HG03520 (cell line): ENCODE measurements around the gene FAM53B.
A peak's percentile ranks its signal among the peaks of the same experiment; 100 is the strongest.

Experiments
- ATAC-seq: cut with Tn5 transposase; IDR thresholded peaks from one replicate; pipeline ENCODE4 v1.9.1; 2021; ENCODE audit warnings: mild to moderate bottlenecking, moderate library complexity; ENCODE audit not compliant: unreplicated experiment

The FAM53B gene

DNA sequence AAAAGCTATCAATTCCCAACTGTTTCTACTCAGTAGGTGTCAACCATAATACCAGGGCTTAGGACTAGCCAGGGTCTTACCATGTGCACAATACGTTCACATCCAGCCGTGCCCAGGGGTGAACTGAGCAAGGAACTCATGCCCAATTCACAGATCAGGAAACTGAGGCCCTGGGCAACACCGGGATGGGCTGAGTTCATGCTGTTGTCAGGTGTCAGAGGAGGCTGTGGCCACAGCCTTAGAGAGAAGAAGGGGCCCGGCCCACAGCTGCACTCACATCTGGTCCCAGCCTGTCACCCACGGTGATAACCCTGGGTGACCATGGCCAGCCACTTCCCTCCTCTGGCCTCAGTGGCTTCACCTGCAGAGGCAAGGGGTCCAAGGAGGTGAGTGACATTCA is 92.0 kb downstream of the FAM53B start:
- no peak for ATAC-seq

DNA sequence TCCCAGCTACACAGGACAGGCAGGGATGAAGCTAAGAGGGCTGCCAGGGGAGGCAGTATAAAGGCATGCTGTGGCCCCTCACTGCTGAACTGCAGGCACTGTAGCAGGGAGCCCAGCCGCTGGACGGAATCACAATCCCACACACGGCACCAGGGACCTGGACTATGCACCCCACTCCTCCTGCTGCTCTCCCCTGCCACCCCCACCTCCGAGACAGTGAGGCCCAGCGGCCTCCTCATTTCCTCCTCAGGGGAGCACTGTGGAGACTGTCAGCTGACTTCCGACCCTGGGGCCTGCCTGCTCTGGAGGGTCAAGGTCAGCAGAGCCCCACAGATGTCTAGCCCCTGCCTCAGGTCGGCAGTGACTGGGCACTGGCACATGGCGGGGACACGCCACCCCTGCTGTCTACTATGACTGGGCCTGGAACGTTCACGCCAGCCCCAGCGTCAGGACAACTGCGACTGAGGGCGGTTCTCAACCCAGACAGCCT is 92.7 kb downstream of the FAM53B start:
- ATAC-seq, result no peak

DNA sequence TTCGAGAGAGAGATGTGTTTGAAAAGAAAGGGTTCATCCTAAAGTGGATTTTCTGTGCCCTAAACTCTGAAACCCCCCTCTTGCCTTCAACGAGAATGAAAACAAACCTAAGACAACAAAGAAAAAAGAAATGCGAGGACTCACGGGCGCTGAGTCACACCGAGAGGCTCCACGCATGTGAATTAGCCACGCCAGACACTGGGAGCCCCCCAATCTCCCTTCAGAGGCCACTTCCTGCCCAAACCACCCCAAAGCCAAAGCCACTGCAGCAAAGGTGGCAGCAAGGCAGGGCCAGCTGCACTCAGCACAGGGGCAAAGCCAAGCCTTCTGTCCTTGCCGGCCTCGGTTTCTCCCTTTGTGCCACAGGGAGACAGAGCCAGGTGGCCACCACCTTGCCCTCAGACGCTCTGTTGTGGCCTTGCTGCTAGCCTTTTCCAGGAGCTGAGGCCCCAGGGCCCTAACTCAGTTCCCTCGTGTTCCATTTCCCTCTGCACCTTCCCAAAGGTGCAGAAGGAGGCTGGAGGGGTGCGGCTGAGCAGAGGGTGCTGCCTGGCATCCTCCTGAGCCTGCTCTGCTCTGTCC is 93.3 kb downstream of the FAM53B start:
- ATAC-seq, result peak; percentile 42

DNA sequence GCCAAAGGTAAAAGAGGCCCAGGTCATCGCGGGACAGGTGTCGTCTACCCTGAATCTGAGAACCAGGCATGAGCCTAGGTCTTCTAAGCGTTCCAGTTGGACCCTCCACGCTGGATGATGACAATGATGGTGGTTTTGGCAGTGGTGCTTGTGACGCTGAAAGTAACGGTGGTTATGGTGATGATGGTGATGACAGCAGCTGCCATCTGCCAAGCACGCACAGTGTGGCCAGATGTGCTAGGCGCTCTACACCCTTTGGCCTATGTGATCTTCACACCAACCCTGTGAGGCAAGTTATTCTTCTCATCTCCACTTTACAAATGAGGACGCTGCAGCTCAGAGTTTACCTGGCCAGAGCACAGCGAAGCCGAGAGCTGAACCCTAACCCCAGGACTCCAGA is 93.9 kb downstream of the FAM53B start:
- no peak for ATAC-seq

DNA sequence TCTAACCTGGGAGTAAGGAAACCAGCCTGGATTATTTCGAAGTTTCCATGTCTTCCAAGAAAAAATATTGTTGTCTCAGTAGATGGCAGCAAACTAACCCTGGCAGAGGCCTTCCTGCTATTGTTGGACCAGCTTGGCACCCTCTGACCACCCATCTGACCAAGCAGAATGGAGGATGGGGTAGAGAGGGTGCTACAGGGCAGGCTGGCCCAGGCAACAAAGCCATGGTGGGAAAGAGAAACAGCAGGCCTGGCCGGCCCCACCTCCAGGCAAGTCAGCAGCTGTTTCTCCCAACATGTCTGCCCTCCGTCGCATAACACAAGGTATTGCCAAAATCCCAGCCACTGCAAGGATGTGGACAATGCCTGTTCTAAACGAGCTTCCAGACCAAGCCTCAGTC is 95.0 kb downstream of the FAM53B start:
- ATAC-seq, result no peak

DNA sequence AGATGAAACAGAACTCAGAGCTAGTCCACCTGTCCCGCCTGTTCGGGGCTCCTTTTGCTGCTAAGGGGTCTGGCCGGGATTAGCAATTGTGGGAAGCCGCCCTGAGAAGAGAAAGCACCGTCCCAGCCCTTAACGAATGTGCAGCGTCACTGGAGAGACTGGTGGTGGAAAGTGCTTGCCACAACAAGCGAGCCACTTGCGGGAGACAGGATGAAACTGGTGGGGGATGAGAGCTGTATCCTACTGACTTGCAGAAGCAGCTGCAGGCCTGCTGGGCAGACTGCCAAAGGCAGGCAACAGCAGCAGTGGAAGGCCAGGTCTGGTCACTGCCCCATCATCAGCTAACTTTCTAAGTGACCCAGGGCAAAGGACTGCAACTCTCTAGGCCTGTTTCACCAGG is 95.4 kb downstream of the FAM53B start:
- ATAC-seq, result no peak

DNA sequence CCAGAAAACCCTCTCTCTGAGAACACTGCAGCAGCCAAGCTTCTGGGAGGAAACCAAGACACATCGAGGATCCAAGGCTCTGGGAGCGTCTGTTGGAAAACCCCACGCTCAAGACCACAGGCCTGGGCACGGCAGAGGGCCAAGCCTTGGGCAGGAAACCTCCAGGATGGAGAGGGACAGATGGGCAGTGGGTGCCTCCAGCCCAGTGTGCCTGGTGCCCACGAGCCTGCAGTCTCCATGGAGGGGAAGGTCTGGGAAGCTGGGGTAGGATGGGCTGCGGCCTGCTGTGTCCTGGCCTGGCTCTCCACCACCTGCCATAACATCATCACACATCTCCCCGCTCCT is 96.1 kb downstream of the FAM53B start:
- ATAC-seq, result no peak

DNA sequence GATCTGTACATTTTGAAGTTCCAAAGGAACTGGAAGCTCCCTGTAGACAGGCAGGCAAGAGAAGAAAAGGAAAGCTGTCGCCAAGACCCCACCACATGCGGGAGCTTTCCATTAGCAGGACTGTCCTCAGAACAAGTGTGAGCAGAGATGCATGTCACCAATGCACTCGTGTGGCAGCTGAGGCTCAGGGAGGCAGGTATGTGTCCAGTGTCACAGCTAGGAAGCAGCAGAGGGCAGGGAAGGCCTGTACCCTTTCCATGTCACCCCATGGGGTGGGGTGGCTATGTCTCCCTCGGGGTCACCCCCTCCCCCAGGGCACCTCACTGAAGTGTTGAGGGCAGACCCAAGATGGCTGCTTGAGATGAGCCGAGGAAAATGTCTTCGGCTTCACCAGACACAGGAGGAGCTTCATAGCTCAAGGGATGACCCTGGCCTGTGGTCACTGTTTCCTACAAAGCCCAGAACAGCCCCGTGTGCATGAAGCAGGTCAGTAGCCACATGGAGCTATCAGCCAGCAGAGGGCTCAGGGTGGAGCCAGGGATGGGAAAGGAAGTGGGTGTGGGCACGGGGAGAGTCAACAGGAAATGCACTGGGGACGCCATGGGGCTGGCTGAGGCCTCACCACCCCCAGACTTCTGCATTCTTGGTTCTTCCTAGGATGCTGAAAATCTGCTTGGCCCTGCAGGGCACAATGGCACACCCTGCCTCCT is 96.6 kb downstream of the FAM53B start:
- ATAC-seq, result no peak

DNA sequence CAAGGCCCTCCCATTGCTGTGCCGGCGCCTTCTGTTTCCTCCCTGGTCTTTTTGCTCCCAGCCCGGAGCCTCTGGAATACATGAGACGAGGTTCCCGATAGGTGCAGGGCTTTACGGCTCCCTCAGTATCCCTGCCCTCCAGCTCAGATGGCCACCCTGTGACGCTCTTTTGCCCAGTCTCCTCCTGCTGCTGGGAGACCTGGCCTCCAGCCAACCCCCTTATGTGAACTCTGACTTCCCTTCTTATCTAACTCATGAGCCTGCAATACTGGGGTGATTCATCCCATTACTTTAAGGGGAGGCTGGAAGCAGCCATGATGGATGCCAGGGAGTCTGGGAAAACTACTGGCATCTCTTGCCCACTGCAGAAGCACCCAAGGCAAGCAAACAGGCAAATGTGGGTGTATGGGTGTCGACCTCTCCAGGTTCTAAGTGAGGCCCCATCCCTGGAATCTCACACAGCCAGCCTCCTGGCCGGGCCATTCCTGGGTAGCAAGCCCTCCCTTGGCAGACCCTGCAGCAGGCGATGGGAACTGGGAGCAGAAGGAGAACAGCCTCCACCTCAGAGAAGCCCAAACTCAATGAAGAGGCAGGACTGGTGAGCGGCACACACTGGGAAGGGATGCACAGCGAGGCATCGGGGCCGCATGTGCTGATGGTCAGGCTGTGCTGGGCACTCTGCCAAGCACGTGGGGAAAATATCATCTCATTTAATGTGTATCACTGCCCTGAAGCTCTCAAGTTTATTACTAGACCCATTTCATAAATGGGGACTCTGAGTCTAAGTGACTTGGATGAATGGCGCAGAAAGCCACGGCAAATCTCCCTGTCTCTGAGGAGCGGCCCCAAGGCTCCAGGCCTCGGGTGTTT is 97.5 kb downstream of the FAM53B start:
- no peak for ATAC-seq

DNA sequence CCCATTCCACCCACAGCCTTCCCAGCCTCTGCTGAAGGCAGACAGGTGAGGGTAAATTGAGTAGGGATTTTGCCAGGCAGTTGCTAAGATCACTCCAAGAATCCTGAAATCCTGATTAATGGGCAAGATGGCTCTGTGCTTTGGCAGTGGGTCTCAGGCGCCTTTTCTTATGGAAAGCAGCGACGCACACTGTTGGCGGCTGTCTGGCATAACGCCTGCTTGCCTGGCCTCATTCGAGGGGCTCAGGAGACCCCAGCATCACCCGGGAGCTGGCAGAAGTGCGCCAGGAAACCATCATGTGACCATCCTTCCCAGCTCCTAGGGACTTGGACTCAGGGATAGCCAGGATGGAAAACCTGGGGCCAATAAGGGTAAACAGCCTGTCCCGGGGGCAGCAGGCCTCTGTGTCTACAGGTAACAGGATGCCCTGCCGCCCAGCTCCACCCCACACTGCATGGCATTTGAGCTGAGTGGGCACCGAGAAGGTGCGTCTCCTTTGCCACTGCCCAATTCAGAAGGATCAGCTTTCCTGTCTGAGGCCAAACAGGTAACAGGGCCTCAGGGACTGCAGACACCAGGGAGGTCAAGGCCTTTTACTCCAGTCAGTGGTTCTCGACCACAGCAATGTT is 98.6 kb downstream of the FAM53B start:
- ATAC-seq, result no peak

DNA sequence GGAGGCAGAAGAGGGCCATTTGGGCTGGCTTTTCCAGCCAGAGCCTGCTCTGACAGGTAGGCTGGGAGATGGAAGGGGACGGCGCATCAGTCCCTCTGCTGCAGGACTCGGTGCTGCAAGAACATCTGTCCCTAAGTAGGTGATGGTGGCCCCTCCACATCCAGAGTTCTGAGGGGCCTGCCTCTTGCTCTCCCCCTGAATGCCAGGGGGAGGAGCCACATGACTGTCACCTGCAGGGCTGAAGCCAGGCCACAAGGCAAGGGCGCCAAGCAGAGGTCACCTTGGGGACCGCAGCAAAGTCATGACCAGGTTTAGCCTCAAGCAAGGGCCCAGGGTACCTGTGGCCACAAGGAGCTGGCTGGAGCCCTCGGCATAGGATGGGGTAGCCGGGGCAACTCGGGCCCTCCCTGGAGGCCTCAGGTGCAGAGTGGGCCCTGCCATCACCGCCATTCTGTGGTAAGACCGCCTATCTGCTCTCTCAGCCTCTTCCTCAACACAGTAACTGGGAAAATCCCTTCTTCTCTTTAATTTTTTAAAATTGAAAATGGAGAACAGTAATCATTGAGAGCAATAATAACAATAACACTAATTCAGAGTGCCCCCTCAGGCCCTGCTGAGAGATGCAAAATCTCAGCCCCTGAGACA is 99.3 kb downstream of the FAM53B start:
- no peak for ATAC-seq

DNA sequence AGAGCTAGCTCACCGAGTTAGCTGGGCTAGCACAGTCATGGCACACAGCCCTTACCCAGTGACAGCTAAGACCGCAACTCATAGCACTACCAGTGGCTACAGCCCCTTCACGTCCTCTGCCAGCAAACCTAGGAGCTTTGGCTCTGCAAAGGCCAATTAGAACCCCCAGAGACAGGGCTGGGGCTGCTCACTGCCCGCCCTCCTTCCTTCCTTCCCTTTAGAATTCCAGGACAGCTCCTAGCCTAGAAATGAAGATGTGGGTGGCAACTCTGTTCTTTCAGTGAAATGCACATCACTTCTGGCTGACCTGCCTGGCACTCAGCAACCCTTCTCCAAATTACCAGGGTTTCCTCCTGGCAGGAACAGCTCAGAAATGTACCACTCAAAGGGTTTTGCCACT is 99.9 kb downstream of the FAM53B start:
- no peak for ATAC-seq

DNA sequence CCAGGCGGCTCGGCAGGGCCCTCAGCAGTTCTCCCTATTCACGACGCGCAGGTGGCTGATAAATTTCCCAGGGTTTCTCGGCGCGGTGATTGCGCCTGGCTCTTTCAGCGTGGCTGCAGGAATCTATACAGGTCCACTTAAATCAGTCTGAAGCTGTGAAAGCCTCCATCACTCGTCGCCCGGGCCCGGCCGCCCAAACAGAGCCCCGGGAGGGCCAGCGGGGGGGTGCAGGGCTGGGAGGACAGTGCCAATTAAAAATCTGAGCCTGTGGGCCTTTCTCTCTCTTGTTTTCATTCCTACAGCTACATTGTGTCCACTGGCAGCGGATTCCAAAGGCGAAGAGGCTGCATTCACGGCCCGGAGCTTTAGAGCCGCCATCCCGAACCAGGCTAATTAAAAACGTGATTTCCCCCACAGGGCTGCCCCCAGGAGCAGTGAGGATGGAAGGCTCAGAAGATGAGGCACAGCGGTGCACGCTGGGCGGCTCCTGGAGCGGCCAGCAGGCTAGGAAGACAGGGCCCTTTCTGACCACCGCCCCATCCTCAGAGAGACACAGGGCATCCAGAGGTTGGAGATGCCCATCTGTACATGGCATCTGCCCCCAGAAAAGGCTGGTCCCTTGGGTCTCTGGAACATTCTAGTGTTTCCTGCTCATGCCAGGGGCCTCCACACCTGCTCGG is 100.7 kb downstream of the FAM53B start:
- ATAC-seq, result no peak

DNA sequence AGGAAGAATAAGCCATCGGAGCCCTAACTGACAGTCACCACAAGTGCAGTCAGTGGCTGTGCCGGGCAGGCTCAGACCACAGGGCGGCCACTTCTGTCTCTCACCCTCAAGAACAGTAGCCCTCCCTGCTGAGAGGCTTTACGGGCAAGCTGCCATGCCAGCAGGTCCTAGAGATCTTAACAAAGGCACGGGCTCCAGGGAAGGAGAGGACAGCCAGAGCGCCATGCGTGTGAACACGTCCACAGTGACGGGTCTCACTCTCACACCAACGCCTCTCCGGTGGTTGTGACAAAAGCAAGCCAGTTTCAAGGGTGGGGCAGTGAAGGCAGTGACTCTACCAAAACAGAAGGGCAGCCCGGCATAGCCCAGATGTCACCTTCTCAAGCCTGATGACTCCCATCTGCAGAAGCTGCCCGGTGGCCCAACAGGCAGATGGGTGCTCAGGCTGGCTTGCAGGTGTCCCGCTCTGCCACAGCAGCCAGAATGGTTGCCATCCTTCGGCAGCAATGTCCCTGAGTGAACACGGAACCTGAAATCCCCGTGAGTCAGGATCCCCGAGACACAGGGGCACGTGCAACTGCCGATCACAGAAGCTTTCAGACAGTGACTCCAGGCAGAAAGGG is 102.0 kb downstream of the FAM53B start:
- no peak for ATAC-seq

DNA sequence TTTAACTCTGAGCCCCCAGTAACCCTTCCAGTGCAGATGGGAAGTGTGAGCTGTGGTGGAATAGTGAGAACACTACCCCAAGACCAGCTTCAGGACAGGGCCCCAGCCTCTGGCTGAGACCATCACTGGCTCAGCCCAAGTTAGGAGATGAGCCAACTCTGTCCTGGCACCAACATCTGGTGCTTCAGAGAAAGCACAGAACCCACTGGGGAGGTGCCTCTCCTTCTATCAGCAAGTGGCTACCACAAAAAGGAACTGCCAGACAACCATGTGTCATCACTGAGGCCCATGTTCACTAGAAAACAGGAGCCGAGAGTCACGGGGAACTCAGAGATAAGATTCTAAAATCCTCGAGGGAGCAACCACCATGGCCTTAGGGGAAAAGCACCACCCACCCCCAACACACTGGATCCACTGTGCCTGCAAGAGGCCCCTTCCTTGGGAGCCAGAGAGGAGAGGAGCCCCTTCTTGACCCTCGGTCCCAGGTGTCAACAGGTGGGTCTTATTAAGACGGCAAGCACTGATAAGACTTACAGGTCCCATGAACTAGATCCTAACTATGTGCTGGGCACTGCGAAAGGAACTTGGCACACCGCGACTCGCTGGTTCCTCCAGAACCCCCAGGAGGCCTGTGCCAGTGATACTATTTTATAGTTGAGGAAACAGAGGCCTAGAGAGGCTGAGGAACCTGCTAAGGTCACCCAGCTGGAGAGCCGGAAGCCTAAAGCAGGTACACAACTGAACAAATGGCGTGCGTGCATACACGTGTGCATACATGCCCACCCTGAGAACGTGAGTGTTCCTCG is 102.7 kb downstream of the FAM53B start:
- ATAC-seq, result no peak

DNA sequence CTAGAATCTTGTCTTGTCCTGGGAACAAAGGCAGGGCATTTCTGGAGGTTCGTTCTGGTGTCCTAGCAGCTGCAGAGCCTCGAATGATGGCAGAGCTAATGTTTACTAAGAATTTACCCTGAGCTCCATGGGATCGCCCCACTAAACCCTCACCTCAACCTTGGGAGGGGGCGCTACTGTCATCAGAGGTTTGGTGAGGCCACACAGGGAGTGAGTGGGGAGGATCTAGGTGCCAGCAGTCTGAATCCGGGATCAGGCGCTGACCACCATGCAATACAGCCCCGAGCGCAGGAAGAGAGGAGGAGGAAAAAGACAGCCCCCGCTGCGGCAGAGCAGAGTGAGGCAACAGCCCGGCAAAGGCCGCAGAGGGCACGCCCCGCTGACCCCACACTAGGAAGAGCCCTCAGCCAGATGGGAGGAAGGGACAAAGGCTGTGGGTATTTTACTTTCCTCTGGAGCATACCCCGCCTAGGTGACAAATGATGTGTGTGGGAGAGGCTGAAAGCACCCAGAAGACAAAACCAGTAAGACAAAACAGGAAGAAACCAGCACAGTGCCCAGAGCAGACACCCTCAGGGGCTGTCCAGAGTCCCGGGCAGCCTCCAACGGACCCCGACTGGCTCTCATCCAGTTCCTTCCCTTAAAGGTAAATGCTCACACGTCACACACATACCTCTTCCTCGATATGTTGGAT is 103.5 kb downstream of the FAM53B start:
- no peak for ATAC-seq

DNA sequence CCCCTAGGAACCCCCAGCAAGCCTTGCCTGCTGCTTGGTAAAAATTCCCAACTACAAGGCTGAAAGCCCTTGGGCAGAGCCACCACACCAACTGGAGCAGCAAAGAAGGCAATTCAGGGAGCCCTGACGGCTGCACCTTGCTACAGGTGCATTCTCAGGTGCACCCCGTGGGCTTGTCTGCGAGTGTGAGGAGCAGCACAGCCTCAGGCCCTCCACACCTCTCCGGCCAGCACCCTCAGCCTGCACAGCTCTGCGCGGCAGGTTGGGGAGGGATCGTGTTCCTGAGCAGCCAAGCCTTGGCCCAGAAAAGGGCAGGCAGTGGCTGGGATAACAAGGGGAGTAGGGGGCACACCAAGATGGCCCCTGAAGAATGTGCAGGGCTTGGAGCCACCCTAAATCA is 104.1 kb downstream of the FAM53B start:
- no peak for ATAC-seq

DNA sequence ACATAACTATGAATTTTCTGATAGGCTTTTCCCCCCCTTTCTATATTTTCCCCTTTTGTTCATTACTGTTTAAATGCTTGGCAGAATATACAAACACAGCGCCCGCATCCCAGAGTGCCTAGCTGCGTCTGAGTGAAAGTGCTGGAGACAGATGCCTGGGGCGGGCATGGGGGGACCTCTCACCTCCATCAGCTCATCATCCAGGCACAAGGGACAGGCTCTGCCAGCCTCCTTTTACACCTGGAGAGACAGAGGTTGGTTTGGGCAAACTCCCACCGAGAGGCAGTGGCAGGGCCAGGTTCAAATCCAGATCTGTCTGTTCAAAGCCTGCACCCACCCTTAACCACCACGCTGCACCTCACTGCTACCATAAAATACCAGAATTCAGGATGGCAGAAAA is 104.5 kb downstream of the FAM53B start:
- no peak for ATAC-seq

DNA sequence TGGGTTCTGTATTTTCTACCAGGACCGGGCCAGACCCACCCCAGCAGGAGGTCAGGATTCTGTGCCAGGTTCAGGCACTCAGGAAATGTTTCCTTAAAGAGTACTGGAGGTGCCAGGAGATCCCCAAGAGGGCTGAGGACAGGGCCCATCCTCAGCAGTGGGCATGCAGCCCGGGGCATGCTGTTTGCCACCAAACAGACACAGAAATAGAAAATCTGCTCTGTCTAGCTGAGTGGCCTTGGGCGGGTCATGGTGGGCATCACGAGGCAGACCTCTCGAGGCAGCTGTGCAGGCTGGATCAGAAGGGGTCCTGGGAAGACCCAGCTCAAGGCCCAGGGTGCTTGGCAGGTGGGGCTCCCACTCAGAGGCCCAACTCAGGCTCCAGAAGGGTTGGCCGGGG is 105.0 kb downstream of the FAM53B start:
- no peak for ATAC-seq
